Measurements from ENCODE around the gene ST3GAL2. TPM values are rescaled to one million over a fixed set of nuclear protein-coding genes. Genes with fewer than 3 reads are reported as not detected.

The ST3GAL2 gene
- total and polyA plus RNA-seq, 2 donors (not counting 3 experiments of a cell fraction or from before 2014, with no cell fraction given) = 23.0 to 50.4 TPM

DNA sequence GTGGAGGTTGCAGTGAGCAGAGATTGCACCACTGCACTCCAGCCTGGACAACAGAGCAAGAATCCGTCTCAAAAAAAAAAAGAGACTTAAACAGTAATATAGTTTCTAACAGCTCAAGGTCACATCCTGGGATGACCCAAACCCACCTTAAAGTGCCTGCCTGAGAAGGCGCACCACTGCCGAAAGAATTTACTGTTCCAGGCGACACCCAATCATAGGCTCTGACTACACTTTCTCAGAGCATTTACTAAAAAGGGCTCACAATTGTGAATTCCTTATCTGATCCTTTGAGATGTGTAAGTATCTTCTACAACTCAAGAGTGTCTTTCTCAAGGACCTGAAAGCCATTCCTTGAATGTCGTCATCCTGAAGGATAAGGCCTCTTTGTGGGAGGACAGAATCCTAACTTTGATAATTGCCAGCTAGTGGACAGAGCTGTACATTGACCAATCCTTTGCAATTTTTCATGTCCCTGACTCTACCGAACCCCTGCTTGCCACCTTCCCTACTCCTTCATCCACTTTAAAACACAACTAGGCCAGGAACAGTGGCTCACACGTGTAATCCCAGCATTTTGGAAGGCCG, 2.6 kb upstream of the ST3GAL2 start:
- H2AFZ ChIP-seq (ENCODE audit: low read depth, low read length) = no peak overlapping the region
- FAIRE-seq = no peak
- H3K79me2 ChIP-seq (ENCODE audit: control insufficient read depth, insufficient read depth, low read length) = peaks cover 19% of the 10 kb centered on the region
- dilution Hi-C loops (cut with MboI; ENCODE audit: extremely low pct_ligation_motif_present, low sequenced_read_pairs) (no loop called here), intact Hi-C loops (cut with micrococcal nuclease) (no loop called here)
- peaks cover 22% of the 10 kb centered on the region for H3K4me1 ChIP-seq (ENCODE audit: control insufficient read depth, extremely low read depth, insufficient read depth, low read length)
- CTCF ChIA-PET = no interaction called here
- no peaks in the 10 kb centered on the region for H3K9me1 ChIP-seq (replicated peaks; ENCODE audit: control insufficient read depth, extremely low read depth, insufficient read depth, low read length)
- H3K36me3 ChIP-seq (ENCODE audit: control insufficient read depth in 2 of 2, extremely low read depth in 1 of 2, insufficient read depth in 2 of 2, low read length in 2 of 2) = no peaks in the 10 kb centered on the region
- no peak overlapping the region for H3K4me3 ChIP-seq (replicated peaks in 1 of 3; ENCODE audit: insufficient read depth in 1 of 3, low read depth in 1 of 3, low read length in 3 of 3)
- no TSS peak for BruUV-seq (replicated peaks)
- H3K4me2 ChIP-seq (ENCODE audit: insufficient read depth, low read length) = no peak overlapping the region
- TF ChIP-seq, protein P1, sequence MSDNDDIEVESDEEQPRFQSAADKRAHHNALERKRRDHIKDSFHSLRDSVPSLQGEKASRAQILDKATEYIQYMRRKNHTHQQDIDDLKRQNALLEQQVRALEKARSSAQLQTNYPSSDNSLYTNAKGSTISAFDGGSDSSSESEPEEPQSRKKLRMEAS (IDR thresholded peaks at IDR 0.05; ENCODE audit: insufficient read depth, insufficient read length) = no peak
- TF ChIP-seq POLR2A (IDR thresholded peaks at IDR 0.05; ENCODE audit: low read depth, low read length) = no peak
- no peak for TF ChIP-seq EZH2 (IDR thresholded peaks at IDR 0.05; ENCODE audit: borderline replicate concordance, low read depth, low read length, severe bottlenecking)
- H3K9ac ChIP-seq (replicated peaks; ENCODE audit: extremely low read depth, insufficient read depth, low read length) = no peak overlapping the region
- no peaks in the 10 kb centered on the region for H3K9me3 ChIP-seq (replicated peaks; ENCODE audit: control insufficient read depth, insufficient read depth, low read length)
- H3K27ac ChIP-seq (ENCODE audit: insufficient read depth, low read depth, low read length) = no peak overlapping the region
- H4K20me1 ChIP-seq (replicated peaks; ENCODE audit: control insufficient read depth, extremely low read depth, insufficient read depth, low read length) = no peaks in the 10 kb centered on the region
- H3K27me3 ChIP-seq (ENCODE audit: control insufficient read depth in 2 of 2, insufficient read depth in 2 of 2, low read length in 2 of 2) = no peaks in the 10 kb centered on the region
- POLR2A ChIA-PET = no interaction called here
- DNase-seq (ENCODE audit: low read depth, low spot score) = no peak

DNA sequence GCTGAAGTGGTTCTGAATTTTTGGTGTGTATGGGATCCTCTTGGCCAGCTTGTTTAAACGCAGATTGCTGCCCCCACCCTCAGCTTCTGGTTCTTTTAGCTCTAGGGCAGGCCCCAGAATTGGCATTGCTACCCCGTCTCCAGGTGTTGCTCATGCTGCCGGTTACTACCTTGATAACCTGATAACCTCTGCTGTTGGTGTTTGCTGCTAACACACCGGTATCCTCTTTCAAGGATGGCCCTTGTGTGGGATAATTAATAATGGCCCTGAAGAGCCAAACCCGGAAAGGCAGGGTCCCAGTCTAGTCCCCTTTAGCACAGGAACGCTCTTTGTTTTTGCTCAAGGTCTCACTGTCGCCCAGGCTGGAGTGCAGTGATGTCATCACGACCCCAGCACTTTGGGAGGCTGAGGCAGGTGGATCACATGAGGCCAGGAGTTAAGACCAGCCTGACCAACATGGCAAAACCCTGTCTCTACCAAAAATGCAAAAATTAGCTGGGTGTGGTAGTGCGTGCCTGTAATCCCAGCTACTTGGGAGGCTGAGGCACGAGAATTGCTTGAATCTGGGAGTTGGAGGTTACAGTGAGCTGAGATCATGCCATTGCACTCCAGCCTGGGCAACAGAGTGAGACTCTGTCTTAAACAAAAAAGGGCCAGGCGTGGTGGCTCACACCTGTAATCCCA, 1.3 kb upstream of the ST3GAL2 start:
- peaks cover 25% of the 10 kb centered on the region for H3K4me1 ChIP-seq (ENCODE audit: control insufficient read depth, extremely low read depth, insufficient read depth, low read length)
- no TSS peak for BruUV-seq (replicated peaks)
- dilution Hi-C loops (cut with MboI; ENCODE audit: extremely low pct_ligation_motif_present, low sequenced_read_pairs) = no loop called here

More for the DNA sequence above, 1.3 kb upstream of the ST3GAL2 start:
- FAIRE-seq (no peak), DNase-seq (ENCODE audit: low read depth, low spot score) (no peak)
- no peaks in the 10 kb centered on the region for H3K9me1 ChIP-seq (replicated peaks; ENCODE audit: control insufficient read depth, extremely low read depth, insufficient read depth, low read length)
- peak overlapping the region; percentile 98 for H2AFZ ChIP-seq (ENCODE audit: low read depth, low read length)
- no peak overlapping the region for H3K27ac ChIP-seq (ENCODE audit: insufficient read depth, low read depth, low read length)
- H3K4me3 ChIP-seq (replicated peaks in 1 of 3; ENCODE audit: insufficient read depth in 1 of 3, low read depth in 1 of 3, low read length in 3 of 3) = no peak overlapping the region
- no peak for TF ChIP-seq GATA2 (IDR thresholded peaks at IDR 0.05; ENCODE audit: insufficient read depth, insufficient read length, low read depth, low read length)
- no peak for TF ChIP-seq JUN (IDR thresholded peaks at IDR 0.05; ENCODE audit: borderline replicate concordance, insufficient read depth, insufficient read length, low read depth)
- TF ChIP-seq, protein P1 (IDR thresholded peaks at IDR 0.05; ENCODE audit: insufficient read depth, insufficient read length) = no peak
- no peak for TF ChIP-seq POLR2A (IDR thresholded peaks at IDR 0.05; ENCODE audit: low read depth, low read length)
- no peak for TF ChIP-seq FOS (IDR thresholded peaks at IDR 0.05; ENCODE audit: borderline replicate concordance, insufficient read depth, low read length)
- no peak for TF ChIP-seq MYC (IDR thresholded peaks at IDR 0.05; ENCODE audit: low read depth, low read length)
- H3K9me3 ChIP-seq (replicated peaks; ENCODE audit: control insufficient read depth, insufficient read depth, low read length) = no peaks in the 10 kb centered on the region
- no peak overlapping the region for H3K9ac ChIP-seq (replicated peaks; ENCODE audit: extremely low read depth, insufficient read depth, low read length)
- H4K20me1 ChIP-seq (replicated peaks; ENCODE audit: control insufficient read depth, extremely low read depth, insufficient read depth, low read length) = no peaks in the 10 kb centered on the region
- no peaks in the 10 kb centered on the region for H3K36me3 ChIP-seq (ENCODE audit: control insufficient read depth in 2 of 2, extremely low read depth in 1 of 2, insufficient read depth in 2 of 2, low read length in 2 of 2)
- POLR2A ChIA-PET = no interaction called here
- H3K4me2 ChIP-seq (ENCODE audit: insufficient read depth, low read length) = peak overlapping the region; percentile 91
- H3K79me2 ChIP-seq (ENCODE audit: control insufficient read depth, insufficient read depth, low read length) = peaks cover 24% of the 10 kb centered on the region
- no peaks in the 10 kb centered on the region for H3K27me3 ChIP-seq (ENCODE audit: control insufficient read depth in 2 of 2, insufficient read depth in 2 of 2, low read length in 2 of 2)
- CTCF ChIA-PET = interaction anchor here (1.3 to 2.0 kb wide), 2 partner anchors 9 to 44 kb away, joined by 3 to 8 read pairs; no protein-coding TSS in a partner anchor
- intact Hi-C loops (cut with micrococcal nuclease) = no loop called here

Measured in endothelial cell of umbilical vein (primary cell).